Measurements from ENCODE around the gene ADCY6.
"Not testable (repeated sequence)": the region's sequence is repeated elsewhere in the genome, so short reads cannot be mapped to it uniquely, and the experiment has no call there.

Gene ADCY6

DNA sequence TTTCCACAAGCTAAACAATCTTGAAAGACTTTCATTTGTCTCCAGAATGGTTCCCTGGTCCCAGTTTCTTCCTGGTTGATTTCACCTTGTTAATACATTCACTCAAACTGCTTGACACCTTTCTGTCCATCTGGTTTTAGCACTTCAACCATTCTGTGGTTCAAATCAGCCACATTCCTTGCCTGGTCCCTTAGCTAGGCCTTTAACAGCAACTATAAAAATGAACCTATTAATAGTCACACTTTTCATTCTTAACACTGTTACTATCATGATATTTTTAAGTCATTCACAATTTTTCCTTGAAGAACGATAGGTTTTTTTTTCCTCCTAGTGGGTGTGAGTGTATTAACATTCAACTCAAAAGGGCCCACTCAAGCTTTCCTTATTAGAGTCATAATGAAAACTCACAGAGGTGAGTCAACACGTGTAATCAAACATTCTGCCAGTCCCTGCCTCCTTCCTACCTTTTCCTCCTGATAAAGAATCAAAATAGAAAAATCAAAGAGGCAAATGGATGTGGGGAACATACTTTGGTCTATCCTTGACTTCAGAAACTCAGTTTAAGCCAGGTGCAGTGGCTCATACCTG is 38.0 kb downstream of the ADCY6 start:
- peak; percentile 54 for DNase-seq (ENCODE audit: low read depth)

DNA sequence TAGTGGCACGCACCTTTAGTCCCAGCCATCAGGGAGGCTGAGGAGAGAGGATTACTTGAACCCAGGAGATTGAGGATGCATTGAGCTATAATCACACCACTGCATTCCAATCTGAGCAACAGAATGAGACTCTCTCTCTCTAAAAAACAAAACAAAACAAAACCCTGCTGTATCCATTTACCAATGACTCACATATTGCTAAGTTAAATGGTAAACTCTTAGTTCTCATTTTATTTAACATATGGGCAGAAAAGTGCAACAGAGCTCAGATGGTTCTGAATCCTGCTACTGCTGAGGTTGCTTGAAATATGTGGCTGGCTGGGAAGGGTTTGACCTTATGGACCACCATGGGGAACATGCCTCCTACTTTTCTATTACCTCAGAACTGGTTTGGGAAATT is 38.7 kb downstream of the ADCY6 start:
- DNase-seq (ENCODE audit: low read depth) = peak; percentile 47

DNA sequence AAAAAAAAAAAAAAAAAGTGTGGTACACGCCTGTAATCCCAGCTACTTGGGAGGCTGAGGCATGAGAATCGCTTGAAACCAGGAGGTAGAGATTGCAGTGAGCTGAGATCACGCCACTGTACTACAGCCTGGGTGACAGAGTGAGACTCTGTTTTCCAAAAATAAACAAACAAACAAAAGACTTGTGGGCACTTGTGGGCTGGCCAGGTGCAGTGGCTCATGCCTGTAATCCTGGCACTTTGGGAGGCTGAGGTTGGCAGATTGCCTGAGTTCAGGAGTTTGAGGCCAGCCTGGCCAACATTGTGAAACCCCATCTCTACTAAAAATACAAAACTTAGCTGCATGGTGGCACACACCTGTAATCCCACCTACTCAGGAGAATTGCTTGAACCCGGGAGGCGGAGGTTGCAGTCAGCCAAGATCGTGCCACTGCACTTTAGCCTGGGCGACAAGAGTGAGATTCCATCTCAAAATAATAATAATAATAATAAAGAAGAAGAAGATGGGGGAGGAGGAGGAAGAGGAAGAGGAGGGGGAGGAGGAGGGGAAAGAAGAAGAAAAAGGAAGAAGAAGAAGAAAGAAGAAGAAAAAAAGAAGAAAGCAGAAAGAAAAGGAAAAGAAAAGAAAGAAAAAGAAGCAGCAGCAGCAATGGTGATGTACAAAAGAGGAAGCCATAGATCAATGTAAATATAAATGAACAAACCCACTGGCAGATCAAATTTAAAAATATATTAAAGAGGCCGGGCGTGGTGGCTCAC is 44.5 kb downstream of the ADCY6 start:
- DNase-seq (ENCODE audit: low read depth) = no peak

DNA sequence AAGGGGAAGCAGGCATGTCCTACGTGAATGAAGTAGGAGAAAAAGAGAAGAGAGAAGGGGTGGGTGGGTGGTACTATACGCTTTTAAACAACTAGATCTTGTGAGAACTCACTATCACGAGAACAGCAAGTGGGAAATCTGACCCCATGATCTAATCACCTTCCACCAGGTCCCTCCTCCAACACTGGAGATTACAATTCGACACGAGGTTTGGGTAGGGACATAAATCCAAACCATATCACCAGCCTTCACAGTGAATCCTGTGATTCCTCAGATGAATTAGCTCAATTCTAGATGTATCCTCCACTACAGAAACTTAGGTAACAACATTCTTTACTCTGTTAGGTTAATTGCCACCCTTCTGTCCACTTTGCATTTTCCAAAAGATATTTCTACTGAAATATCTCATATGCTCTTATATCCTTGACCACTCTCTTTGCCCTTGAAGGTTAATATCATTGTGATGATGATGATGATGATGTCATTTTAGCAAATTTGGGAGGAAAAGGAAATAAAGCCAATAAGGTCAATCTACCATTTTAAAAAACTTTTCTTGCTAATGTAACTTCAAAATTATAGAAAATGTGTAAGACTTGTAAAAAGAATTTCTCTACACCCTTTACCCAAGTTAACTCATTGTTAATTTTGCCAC is 49.1 kb downstream of the ADCY6 start:
- no peak for DNase-seq (ENCODE audit: low read depth)

DNA sequence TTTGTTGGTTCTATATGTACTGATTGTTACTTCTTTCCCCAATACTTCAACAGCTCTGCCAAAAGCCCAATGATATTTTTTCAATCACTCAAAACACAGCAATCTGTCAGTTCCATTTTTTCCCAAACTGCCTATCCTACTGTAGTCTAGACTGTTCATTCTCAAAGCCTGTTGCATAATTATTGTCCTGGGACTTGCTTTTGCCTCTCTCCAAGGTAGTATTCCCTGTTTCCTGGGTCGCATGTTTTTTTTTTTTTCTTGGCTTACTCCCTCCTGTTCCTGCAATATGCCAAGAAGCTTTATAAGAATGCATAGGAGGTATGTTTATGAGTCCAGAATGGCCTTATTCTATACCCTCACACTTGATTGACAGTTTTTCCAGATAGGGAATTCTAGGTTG is 52.4 kb downstream of the ADCY6 start:
- DNase-seq (ENCODE audit: low read depth) = no peak

DNA sequence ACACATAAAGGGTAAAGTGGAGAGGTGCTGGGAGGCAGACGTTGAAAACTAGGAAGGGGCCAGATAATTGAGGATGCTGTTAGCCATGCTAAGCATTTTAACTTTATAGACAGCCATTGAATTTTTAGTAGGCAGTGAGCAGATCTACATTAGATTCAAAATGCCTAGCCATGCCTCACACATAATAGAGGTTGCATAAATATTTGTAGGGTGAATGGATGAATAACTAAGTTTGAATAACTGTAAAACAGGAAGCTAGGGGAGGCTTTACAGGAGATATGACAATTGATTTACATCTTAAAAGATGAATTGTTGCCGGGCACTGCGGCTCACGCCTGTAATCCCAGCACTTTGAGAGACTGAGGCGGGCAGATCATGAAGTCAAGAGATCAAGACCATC is 60.1 kb downstream of the ADCY6 start:
- DNase-seq (ENCODE audit: low read depth) = peak; percentile 31

DNA sequence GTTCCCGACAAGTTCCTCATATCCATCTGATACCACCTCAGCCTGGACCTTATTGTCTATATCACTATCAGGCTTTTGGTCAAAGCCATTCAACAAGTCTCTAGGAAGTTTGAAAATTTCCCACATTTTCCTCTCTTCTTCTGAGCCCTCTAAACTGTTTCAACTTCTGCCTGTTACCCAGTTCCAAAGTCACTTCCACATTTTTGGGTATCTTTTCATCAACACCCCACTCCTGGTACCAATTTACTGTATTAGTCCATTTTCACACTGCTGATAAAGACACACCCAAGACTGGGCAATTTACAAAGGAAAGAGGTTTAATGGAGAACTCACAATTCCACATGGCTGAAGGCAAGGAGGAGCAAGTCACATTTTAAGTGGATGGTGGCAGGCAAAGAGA is 68.2 kb downstream of the ADCY6 start:
- not testable (repeated sequence) for DNase-seq (ENCODE audit: low read depth)

DNA sequence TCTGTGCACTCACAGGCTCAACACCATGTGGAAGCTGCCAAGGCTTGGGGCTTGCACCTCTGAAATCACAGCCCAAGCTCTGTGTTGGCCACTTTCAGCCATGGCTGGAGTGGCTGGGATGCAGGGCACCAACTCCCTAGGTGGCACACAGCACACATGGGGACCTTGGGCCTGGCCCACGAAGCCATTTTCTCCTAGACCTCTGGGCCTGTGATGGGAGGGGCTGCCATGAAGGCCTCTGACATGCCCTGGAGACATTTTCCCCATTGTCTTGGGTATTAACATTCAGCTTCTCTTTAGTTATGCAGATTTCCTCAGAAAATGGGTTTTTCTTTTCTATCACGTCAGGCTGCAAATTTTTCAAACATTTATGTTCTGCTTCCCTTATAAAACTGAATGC is 68.7 kb downstream of the ADCY6 start:
- not testable (repeated sequence) for DNase-seq (ENCODE audit: low read depth)

DNA sequence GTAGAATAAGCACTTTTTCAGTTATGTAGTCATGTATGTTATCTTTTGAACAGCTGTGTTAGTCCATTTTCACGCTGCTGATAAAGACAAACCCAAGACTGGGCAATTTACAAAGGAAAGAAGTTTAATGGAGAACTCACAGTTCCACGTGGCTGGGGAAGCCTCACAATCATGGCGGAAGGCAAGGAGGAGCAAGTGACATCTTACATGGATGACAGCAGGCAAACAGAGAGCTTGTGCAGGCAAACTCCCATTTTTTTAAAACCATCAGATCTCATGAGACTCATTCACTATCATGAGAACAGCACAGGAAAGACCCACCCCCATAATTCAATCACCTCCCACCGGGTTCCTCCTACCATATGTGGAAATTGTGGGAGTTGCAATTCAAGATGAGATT is 69.9 kb downstream of the ADCY6 start:
- DNase-seq (ENCODE audit: low read depth) = not testable (repeated sequence)

DNA sequence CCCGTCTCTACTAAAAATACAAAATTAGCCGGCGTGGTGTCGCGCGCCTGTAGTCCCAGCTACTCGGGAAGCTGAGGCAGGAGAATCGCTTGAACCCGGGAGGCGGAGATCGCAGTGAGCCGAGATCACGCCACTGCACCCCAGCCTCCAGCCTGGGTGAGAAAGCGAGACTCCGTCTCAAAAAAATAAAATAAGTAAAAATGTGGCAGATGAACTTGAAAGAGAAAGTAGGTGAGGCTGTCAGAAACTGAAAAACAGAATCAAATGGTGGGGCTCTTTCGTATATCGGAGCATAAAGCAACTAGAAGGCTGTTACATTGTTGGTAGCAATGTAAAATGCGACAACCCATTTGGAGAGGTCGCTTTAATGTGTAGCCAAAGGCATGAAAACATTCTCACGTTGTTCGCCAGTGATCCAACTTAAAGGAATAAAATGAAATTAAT is 71.6 kb downstream of the ADCY6 start:
- DNase-seq (ENCODE audit: low read depth) = peak; percentile 13

DNA sequence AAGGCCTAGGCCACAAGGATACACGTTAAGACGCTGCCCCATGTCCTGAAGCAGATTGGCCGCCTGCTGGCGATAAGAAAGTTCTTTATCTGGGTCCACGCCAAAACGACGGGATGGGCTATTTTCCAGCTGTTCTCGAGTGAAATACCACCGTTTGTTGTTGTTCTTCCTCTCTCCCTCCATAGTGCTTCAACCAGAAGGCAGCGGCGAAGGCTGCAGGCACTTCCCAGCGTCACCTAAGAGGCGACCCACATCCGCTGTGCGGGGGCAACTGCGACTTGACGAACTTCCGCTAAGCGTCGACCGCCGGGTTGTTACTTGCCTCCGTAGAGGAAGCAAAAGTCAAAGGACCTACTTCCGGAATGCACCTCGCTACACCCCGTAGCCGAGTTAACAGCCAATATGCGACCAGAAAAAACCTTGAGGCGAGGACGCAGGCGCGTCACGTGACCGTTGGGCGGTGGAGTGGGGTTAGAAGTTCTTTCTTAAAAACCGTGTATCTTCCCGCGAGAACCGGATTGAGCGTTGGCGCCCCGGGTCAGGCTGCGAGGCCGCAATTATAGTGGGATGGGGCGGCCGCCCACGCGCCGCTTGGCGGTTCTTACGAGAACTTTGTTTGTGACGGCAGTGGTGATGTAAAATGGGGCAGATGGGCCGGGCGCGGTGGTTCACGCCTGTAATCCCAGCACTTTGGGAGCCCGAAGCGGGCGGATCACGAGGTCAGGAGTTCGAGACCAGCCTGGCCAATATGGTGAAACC is 72.2 kb downstream of the ADCY6 start, which contains the start of gene CCNT1:
Gene CCNT1, minus strand, starts transcription at position 215 of the 759 bp plus-strand sequence. Its CDS starts 32 bp downstream, at position 183.
- DNase-seq (ENCODE audit: low read depth) = peak; percentile 100

All from ELR (cell line).